ENCODE results near the gene LOXHD1.

- no peak for TF ChIP-seq EZH2 (IDR thresholded peaks at IDR 0.05; ENCODE audit: low read depth)
- TF ChIP-seq CTCF (conservative IDR thresholded peaks at IDR 0.05) = no peak
Measured at GRCh38 chr18:46560671-46561045, 96.4 kb downstream of the LOXHD1 start.
